Ovary (tissue), 9 donors: ENCODE data around the gene HSD3B7. TPM values are rescaled to one million over a fixed set of nuclear protein-coding genes. Genes with fewer than 3 reads are reported as not detected.

Experiments
- DNase-seq, 5 donors: peaks; one replicate each; pipeline ENCODE4 v3.0.0-alpha.2; 2019 to 2020
- H3K27ac ChIP-seq, 2 donors: fragments of 200-600 bp; one replicate each; pipeline versions ENCODE4 v1.5.1 to v1.8.0; 2019 to 2022
- H3K27me3 ChIP-seq: fragments of 200-600 bp; one replicate; pipeline ENCODE4 v1.8.0; 2022
- H3K36me3 ChIP-seq: fragments of 200-600 bp; sonication (generic); one replicate; pipeline ENCODE4 v1.5.1; 2019
- H3K4me1 ChIP-seq: one replicate; pipeline ENCODE4 v1.8.1; 2013; ENCODE audit warnings: mild to moderate bottlenecking, moderate library complexity; ENCODE audit not compliant: insufficient read depth
- H3K4me3 ChIP-seq: fragments of 200-600 bp; sonication (generic); one replicate; pipeline ENCODE4 v1.5.1; 2017
- H3K9me3 ChIP-seq, 2 donors: fragments of 200-600 bp in 1 of 2; sonication (generic) in 1 of 2; one replicate each; pipeline versions ENCODE4 v1.5.1 to v1.8.1; 2013 to 2019; ENCODE audit warnings: mild to moderate bottlenecking in 1 of 2, moderate library complexity in 1 of 2
- EP300 ChIP-seq: sonication (generic); formaldehyde crosslinking; IDR thresholded peaks from one replicate; pipeline ENCODE4 v1.6.1; 2017; ENCODE audit warnings: antibody characterized with exemption
- POLR2A ChIP-seq: fragments of 450-650 bp; IDR thresholded peaks from one replicate; pipeline ENCODE4 v1.6.1; 2017; ENCODE audit warnings: antibody characterized with exemption, mild to moderate bottlenecking, moderate library complexity
- WGBS, 3 donors: extraction: QIAGEN DNeasy Blood & Tissue Kit in 1 of 3; methylation state at CpG; one replicate each; pipeline versions ENCODE4 v1.1.5 to v1.1.7; 2013 to 2017; 5-methylcytosine and 5-hydroxymethylcytosine counted together
- intact Hi-C, 4 donors: fragments of 100-400 bp; cut with DNase I; formaldehyde crosslinking; loops; one replicate each; pipeline versions ENCODE4 v1.11.0 to v1.15.1; 2022 to 2023
- polyA plus RNA-seq, 2 donors: library from polyadenylated mRNA; stranded (reverse); fragments of 200-250 nt in 1 of 2; fragments of 350-450 nt in 1 of 2; fragmentation: Illumina TruSeq in 1 of 2; extraction: RNeasy Lipid Tissue Mini Kit (QIAGEN cat#74804) in 1 of 2; gene quantifications; one replicate each; pipeline ENCODE4 v1.2.3, GENCODE V29; 2013 to 2014
- total RNA-seq, 7 donors: library from RNA; depleted of rRNA in 2 of 7; stranded (reverse); fragments of >200 nt in 2 of 7; fragmentation: NEBNext Ultra II Directional in 3 of 7; extraction: Animal tissue kit (Norgen Biotek cat#: 25700) in 3 of 7; gene quantifications; one replicate each; pipeline versions ENCODE4 v1.1.0 to v1.2.4, GENCODE V29; 2016 to 2023
- TF ChIP-seq, protein P1 (sequence below), 3 donors: fragments of 450-650 bp in 2 of 3; fragments of 200-600 bp in 1 of 3; IDR thresholded peaks; one replicate each; pipeline versions ENCODE4 v1.5.1 to v1.8.0; 2016 to 2022; ENCODE audit warnings: antibody characterized with exemption in 3 of 3, mild to moderate bottlenecking in 1 of 3
- donor health status: DM: no; HTN: no; CAD: no; lungs with moderate emphysema.
- donor health status: DM: no; HTN: no; CAD: no.
- donor health status: Bipolar disorder and iron deficiency.
- donor health status: DM: yes; HTN: yes; CAD: no.
- donor health status: DM: no; HTN: no; CAD: no.
- donor health status: DM: yes; HTN: yes; CAD: no.

The HSD3B7 gene
- total and polyA plus RNA-seq, 9 donors, result 3.9 to 24.5 (median 9.9) TPM

DNA sequence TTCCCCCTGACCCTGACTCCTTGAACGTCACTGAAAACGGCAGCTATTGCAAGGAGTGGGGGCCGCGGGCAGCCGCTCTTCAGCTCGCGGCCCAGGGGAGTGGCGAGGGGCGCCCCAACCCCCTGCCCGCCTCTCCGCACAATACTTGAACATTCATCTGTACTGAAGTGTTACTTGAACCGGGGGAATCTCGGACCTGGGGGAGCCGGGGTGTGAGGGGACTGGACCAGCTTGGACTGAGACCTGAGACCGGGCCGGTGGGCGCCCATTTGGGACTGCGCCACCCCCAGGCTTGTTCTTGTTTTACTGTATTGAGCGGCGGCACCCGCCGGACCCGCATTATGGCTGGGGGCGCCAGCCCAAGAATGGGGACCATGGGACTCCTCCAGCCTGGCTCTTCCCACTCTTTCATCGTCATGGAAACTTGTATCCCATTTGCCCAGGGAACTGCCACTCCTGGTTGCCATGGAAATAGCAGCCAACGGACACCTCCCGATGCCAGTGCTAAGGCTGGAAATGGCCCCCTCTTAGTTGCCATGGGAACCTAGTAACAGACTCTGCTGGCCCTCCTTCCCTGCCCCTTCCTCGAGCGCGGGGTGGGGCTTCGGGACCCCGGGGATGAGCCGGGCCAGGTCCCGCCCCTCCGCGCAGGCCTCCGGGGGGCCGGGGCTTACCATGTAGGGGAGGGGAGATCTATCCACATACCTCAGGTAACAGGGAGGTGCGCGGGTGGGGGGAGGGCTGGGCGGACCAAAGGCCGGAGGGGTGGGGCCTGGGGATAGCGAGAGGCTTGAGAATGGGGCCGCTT, 36.9 kb upstream of the HSD3B7 start:
- intact Hi-C loops, result loop anchor here in 1 of 4 donors (2.0 kb wide), 1 partner anchor 25 kb away; the partner anchor contains the start of gene FBXL19
- TF ChIP-seq, protein P1, sequence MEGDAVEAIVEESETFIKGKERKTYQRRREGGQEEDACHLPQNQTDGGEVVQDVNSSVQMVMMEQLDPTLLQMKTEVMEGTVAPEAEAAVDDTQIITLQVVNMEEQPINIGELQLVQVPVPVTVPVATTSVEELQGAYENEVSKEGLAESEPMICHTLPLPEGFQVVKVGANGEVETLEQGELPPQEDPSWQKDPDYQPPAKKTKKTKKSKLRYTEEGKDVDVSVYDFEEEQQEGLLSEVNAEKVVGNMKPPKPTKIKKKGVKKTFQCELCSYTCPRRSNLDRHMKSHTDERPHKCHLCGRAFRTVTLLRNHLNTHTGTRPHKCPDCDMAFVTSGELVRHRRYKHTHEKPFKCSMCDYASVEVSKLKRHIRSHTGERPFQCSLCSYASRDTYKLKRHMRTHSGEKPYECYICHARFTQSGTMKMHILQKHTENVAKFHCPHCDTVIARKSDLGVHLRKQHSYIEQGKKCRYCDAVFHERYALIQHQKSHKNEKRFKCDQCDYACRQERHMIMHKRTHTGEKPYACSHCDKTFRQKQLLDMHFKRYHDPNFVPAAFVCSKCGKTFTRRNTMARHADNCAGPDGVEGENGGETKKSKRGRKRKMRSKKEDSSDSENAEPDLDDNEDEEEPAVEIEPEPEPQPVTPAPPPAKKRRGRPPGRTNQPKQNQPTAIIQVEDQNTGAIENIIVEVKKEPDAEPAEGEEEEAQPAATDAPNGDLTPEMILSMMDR (IDR thresholded peaks at IDR 0.05), result peak in 1 of 3 donors; percentile 11
- TF ChIP-seq POLR2A, result no peak
- 9 to 14% (median 10%) methylated on average over 41 to 44 of the region's 44 CpGs for WGBS, 3 donors

DNA sequence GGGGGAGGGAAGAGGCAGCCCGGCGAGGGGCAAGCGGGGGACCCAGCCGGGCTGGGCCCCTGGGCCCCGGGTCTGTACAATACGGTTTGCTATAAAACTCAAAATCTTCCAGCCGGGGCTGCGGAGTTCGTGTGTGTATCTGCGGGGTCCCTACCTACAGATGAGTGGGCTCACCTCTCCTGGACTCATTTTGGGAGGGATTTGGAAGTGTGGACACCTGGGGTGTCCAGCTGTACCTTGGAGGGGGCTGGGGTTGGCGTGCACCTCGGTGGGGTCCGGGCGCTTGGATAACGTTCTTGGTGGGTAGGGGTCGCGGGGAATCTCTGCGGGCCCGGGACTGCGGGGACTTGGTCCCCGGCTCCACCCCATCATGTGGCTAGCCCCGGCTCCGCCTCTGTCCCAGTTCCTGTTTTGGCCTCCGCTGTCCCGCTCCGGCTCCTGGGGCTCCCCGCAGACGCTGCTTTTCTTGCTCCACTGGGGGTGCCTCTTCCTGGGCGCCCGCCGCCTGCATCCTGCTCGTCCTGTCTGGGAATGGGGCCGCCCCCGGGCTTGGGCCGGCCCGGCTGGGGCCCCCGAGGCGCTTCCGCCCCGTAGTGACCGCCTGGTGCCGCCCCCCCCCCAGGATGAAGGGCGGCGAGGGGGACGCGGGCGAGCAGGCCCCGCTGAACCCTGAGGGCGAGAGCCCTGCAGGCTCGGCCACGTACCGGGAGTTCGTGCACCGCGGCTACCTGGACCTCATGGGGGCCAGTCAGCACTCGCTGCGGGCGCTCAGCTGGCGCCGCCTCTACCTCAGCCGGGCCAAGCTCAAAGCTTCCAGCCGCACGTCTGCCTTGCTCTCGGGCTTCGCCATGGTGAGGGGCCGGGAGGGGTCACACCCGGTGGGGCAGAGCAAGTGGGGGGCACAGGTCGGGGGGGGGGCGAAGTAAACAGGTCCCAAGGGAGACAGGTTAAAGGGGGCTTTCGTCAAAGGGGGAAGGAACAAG, 36.0 kb upstream of the HSD3B7 start, which contains the start of gene ORAI3:
Gene ORAI3, plus strand, starts transcription at position 402 of the 983 bp plus-strand sequence. Its CDS starts 222 bp downstream, at position 624.
- H3K27me3 ChIP-seq, result no peaks in the 10 kb centered on the region
- H3K9me3 ChIP-seq, result no peaks in the 10 kb centered on the region
- H3K4me1 ChIP-seq, result peaks cover 10% of the 10 kb centered on the region
- peak; percentile 78 to 84 (median 80) for DNase-seq
- 0 to 1% (median 0%) methylated on average over 48 to 70 of the region's 70 CpGs for WGBS, 3 donors
- TF ChIP-seq EP300 (no peak), POLR2A (no peak)
- TF ChIP-seq, protein P1 (IDR thresholded peaks at IDR 0.05), result no peak
- intact Hi-C loops, result loop anchor here in 1 of 4 donors (2.0 kb wide), 1 partner anchor 26 kb away; the partner anchor contains the start of gene FBXL19
- peak within 1 kb of the TSS; percentile 69 to 87 for H3K27ac ChIP-seq
- H3K36me3 ChIP-seq, result no peaks in the 10 kb centered on the region
- H3K4me3 ChIP-seq, result peak within 1 kb of the TSS; percentile 88

More for the DNA sequence above, 36.9 kb upstream of the HSD3B7 start:
- H3K36me3 ChIP-seq, result no peaks in the 10 kb centered on the region
- H3K27me3 ChIP-seq, result no peaks in the 10 kb centered on the region
- peak; percentile 94 to 98 (median 96) for DNase-seq
- peaks cover 8% of the 10 kb centered on the region for H3K4me1 ChIP-seq
- peak overlapping the region; percentile 88 for H3K4me3 ChIP-seq
- H3K27ac ChIP-seq, result peak overlapping the region; percentile 69 to 87
- no peaks in the 10 kb centered on the region for H3K9me3 ChIP-seq

DNA sequence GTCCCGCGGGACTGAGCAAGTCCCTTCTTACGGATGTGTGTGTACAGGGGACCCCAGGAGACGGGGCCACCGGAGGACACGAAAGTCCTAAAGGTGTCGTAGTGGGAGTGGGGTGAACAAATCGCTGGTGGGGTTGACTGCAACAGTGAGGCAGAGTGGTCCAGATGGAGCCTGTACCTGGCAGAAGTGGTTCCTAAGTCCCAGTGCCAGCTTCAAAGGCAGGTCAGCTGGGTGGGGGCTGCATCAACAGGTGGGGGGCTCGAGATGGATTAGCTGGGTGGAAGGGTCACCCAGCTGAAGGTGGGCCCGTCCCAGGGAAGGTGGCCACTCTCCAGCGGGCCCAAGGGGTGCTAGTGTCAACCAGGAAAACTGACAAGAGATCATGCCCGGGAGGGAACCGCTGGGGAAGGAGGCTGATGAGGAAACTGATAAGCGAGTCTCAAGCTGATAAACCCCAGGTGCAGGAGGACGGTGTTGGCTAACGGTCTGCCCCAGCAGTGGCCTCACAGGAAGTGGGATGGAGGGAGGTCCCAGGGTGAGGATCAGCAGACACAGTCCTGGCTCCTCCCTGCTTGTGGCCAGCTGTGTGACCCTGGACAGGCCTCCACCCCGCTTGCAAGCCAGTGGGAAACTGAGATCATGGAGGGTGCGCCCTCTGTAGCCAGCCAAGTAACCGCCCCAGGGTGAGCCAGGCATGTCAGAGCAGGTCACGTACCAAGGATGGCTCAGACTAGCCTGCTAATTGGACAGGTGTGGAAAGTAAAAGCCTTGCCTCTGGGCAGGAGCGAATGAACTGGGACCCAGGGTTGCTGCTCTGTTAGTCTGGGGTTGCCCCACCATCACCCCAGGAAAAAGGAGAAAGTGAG, 35.1 kb upstream of the HSD3B7 start:
- TF ChIP-seq, protein P1 (IDR thresholded peaks at IDR 0.05), result no peak
- TF ChIP-seq POLR2A (peak; percentile 47), EP300 (no peak)
- H3K9me3 ChIP-seq, result no peaks in the 10 kb centered on the region
- H3K4me1 ChIP-seq, result peaks cover 10% of the 10 kb centered on the region
- H3K36me3 ChIP-seq, result no peaks in the 10 kb centered on the region
- H3K27me3 ChIP-seq, result no peaks in the 10 kb centered on the region
- intact Hi-C loops, result loop anchor here in 2 of 4 donors (2.0 to 10.0 kb wide), 2 partner anchors 27 to 165 kb away; partner anchors contain the start of genes FBXL19 (in 1 of the 2) and KAT8 (in 1 of the 2)
- 5 to 6% (median 5%) methylated on average over 18 to 21 of the region's 21 CpGs for WGBS, 3 donors
- peak overlapping the region; percentile 69 to 87 for H3K27ac ChIP-seq
- H3K4me3 ChIP-seq, result peak overlapping the region; percentile 88
- DNase-seq, result peak; percentile 73 to 85 (median 82)
